GM12801 (cell line): ENCODE data around the gene TBCD.

Source experiments
- CTCF ChIP-seq: IDR thresholded peaks from one replicate; pipeline ENCODE4 v1.5.1; 2011; ENCODE audit warnings: control low read depth; ENCODE audit not compliant: insufficient read length; ENCODE audit errors: extremely low read depth

Gene TBCD

GRCh38 chr17:82868715-82869131 is 116.9 kb downstream of the TBCD start:
- TF ChIP-seq CTCF = no peak

- TF ChIP-seq CTCF = no peak
These were observed 117.7 kb downstream of the TBCD start for GRCh38 chr17:82869536-82869935.

- TF ChIP-seq CTCF = no peak
These were observed 118.2 kb downstream of the TBCD start for GRCh38 chr17:82870091-82870491.

GRCh38 chr17:82870541-82870940 is 118.7 kb downstream of the TBCD start:
- no peak for TF ChIP-seq CTCF

- no peak for TF ChIP-seq CTCF
These were observed 119.4 kb downstream of the TBCD start for GRCh38 chr17:82871056-82871775.

GRCh38 chr17:82871776-82872561 is 120.1 kb downstream of the TBCD start:
- no peak for TF ChIP-seq CTCF

- no peak for TF ChIP-seq CTCF
These were observed 121.0 kb downstream of the TBCD start for GRCh38 chr17:82872591-82873520.
